IMR-90 (cell line): ENCODE measurements around the gene ZBTB44. TPM values are rescaled to one million over a fixed set of nuclear protein-coding genes. Genes with fewer than 3 reads are reported as not detected.

ENCODE experiments used
- ATAC-seq: fragments of 200-7000 bp; cut with Tn5 transposase; 2 replicates; pipeline ENCODE4 v1.9.1; 2020; ENCODE audit warnings: low read depth, mild to moderate bottlenecking, moderate library complexity
- BruUV-seq: library from RNA; stranded (reverse); fragments of 400-500 nt; replicated peaks from 2 replicates; lab custom pipeline; 2021; lab: Mats Ljungman, UMichigan
- CTCF ChIA-PET: fragments of 300-600 bp; formaldehyde crosslinking; extraction: SDS; loops from one replicate; lab custom pipeline; 2021; ENCODE audit warnings: antibody characterized with exemption; lab: Yijun Ruan, JAX
- POLR2A ChIA-PET: fragments of 300-600 bp; sonication (Branson Sonifier 250); formaldehyde crosslinking; loops from one replicate; lab custom pipeline; 2022; ENCODE audit warnings: antibody characterized with exemption; ENCODE audit not compliant: unreplicated experiment; lab: Charles Lee
- DNase-seq: peaks from one replicate; pipeline ENCODE4 v3.0.0; 2013
- H2AFZ ChIP-seq: replicated peaks from 2 replicates; pipeline ENCODE3; 2013; ENCODE audit warnings: low read length, mild to moderate bottlenecking; ENCODE audit not compliant: poor library complexity
- H2AK5ac ChIP-seq: 2 replicates; pipeline ENCODE4 v1.6.1; 2013; ENCODE audit warnings: low read depth, low read length, inconsistent platforms
- H2AK9ac ChIP-seq: replicated peaks from 2 replicates; pipeline ENCODE3; 2013; ENCODE audit warnings: mild to moderate bottlenecking, low read depth, low read length, moderate library complexity; ENCODE audit not compliant: poor library complexity
- H2BK120ac ChIP-seq: 2 replicates; pipeline ENCODE4 v1.6.1; 2013; ENCODE audit warnings: low read depth, low read length, inconsistent platforms
- H2BK15ac ChIP-seq: 3 replicates; pipeline ENCODE4 v1.6.1; 2013; ENCODE audit warnings: low read depth, low read length, inconsistent platforms
- H2BK20ac ChIP-seq: 2 replicates; pipeline ENCODE4 v1.6.1; 2013; ENCODE audit warnings: low read depth, mild to moderate bottlenecking, inconsistent platforms, low read length, moderate library complexity
- H2BK5ac ChIP-seq: 2 replicates; pipeline ENCODE4 v1.6.1; 2013; ENCODE audit warnings: mild to moderate bottlenecking, low read depth, low read length, inconsistent platforms; ENCODE audit not compliant: poor library complexity, severe bottlenecking
- H3K14ac ChIP-seq: replicated peaks from 2 replicates; pipeline ENCODE4 v1.6.1; 2013; ENCODE audit warnings: low read depth, low read length, inconsistent platforms
- H3K18ac ChIP-seq: 2 replicates; pipeline ENCODE4 v1.6.1; 2013; ENCODE audit warnings: low read depth, low read length, control low read depth
- H3K23ac ChIP-seq: 2 replicates; pipeline ENCODE4 v1.6.1; 2013; ENCODE audit warnings: low read depth, low read length, inconsistent platforms
- H3K27ac ChIP-seq: 2 replicates; pipeline ENCODE4 v1.5.1; 2013; ENCODE audit warnings: mild to moderate bottlenecking, control low read depth, low read length; ENCODE audit not compliant: insufficient read depth
- H3K27me3 ChIP-seq: 2 replicates; pipeline ENCODE4 v1.6.1; 2013; ENCODE audit warnings: low read length; ENCODE audit not compliant: control insufficient read depth, insufficient read depth
- H3K36me3 ChIP-seq: 2 replicates; pipeline ENCODE4 v1.6.1; 2013; ENCODE audit warnings: low read length, mixed read lengths; ENCODE audit not compliant: control insufficient read depth, insufficient read depth
- H3K4ac ChIP-seq: 2 replicates; pipeline ENCODE4 v1.6.1; 2013; ENCODE audit warnings: low read depth, low read length, inconsistent platforms
- H3K4me1 ChIP-seq: 2 replicates; pipeline ENCODE4 v1.6.1; 2013; ENCODE audit warnings: low read length, mixed read lengths; ENCODE audit not compliant: control insufficient read depth, insufficient read depth
- H3K4me2 ChIP-seq: 2 replicates; pipeline ENCODE4 v1.6.1; 2013; ENCODE audit warnings: low read depth, mild to moderate bottlenecking, control low read depth, low read length, moderate library complexity
- H3K4me3 ChIP-seq: 2 replicates; pipeline ENCODE4 v1.5.1; 2013; ENCODE audit warnings: low read depth, mild to moderate bottlenecking, control low read depth, low read length, moderate library complexity; ENCODE audit not compliant: insufficient read depth
- H3K56ac ChIP-seq: 2 replicates; pipeline ENCODE4 v1.6.1; 2013; ENCODE audit warnings: low read length, inconsistent platforms; ENCODE audit not compliant: insufficient read depth; ENCODE audit errors: extremely low read depth
- H3K79me1 ChIP-seq, 2 experiments: 2 replicates each; pipeline ENCODE4 v1.6.1; 2013; ENCODE audit warnings: low read length in 2 of 2, inconsistent platforms in 1 of 2, low read depth in 1 of 2
- H3K9ac ChIP-seq: 2 replicates; pipeline ENCODE4 v1.6.1; 2013; ENCODE audit warnings: low read depth, low read length, control low read depth
- H3K9me1 ChIP-seq: 2 replicates; pipeline ENCODE4 v1.6.1; 2013; ENCODE audit warnings: low read length, inconsistent platforms; ENCODE audit not compliant: insufficient read depth
- H3K9me3 ChIP-seq: 2 replicates; pipeline ENCODE4 v1.6.1; 2013; ENCODE audit warnings: low read length; ENCODE audit not compliant: control insufficient read depth, insufficient read depth
- H4K20me1 ChIP-seq: 2 replicates; pipeline ENCODE4 v1.6.1; 2013; ENCODE audit warnings: low read length, inconsistent platforms; ENCODE audit not compliant: insufficient read depth
- H4K5ac ChIP-seq: 2 replicates; pipeline ENCODE4 v1.6.1; 2013; ENCODE audit warnings: mild to moderate bottlenecking, low read depth, low read length, control low read depth
- H4K8ac ChIP-seq, 2 experiments: 2 replicates each; pipeline ENCODE4 v1.6.1; 2013; ENCODE audit warnings: low read depth in 2 of 2, low read length in 2 of 2, control low read depth in 1 of 2, inconsistent platforms in 1 of 2
- H4K91ac ChIP-seq: 2 replicates; pipeline ENCODE4 v1.6.1; 2013; ENCODE audit warnings: low read depth, low read length, inconsistent platforms; ENCODE audit not compliant: insufficient read depth
- BHLHE40 ChIP-seq: fragments of 150-350 bp; IDR thresholded peaks from 2 replicates; pipeline ENCODE4 v1.6.1; 2016; ENCODE audit warnings: mild to moderate bottlenecking, low read depth, low read length
- CEBPB ChIP-seq: IDR thresholded peaks from 2 replicates; pipeline ENCODE4 v1.6.1; 2012; ENCODE audit warnings: low read depth, low read length, improper control_type of control experiment
- FOS ChIP-seq: fragments of 150-350 bp; IDR thresholded peaks from 2 replicates; pipeline ENCODE4 v1.6.1; 2016; ENCODE audit warnings: low read depth, low read length
- MAFK ChIP-seq: IDR thresholded peaks from 2 replicates; pipeline ENCODE4 v1.6.1; 2012; ENCODE audit warnings: low read depth, low read length, improper control_type of control experiment
- MAZ ChIP-seq: IDR thresholded peaks from 2 replicates; pipeline ENCODE4 v1.6.1; 2012; ENCODE audit warnings: low read depth, mild to moderate bottlenecking, low read length, improper control_type of control experiment, moderate library complexity, borderline replicate concordance
- MXI1 ChIP-seq: IDR thresholded peaks from 2 replicates; pipeline ENCODE4 v1.6.1; 2012; ENCODE audit warnings: low read depth, mild to moderate bottlenecking, low read length, moderate library complexity, borderline replicate concordance
- POLR2A ChIP-seq: IDR thresholded peaks from 2 replicates; pipeline ENCODE4 v1.6.1; 2012; ENCODE audit warnings: mild to moderate bottlenecking, low read depth, low read length
- RAD21 ChIP-seq: IDR thresholded peaks from 2 replicates; pipeline ENCODE4 v1.6.1; 2012; ENCODE audit warnings: low read length, improper control_type of control experiment
- RCOR1 ChIP-seq: IDR thresholded peaks from 2 replicates; pipeline ENCODE4 v1.6.1; 2012; ENCODE audit warnings: mild to moderate bottlenecking, low read length, improper control_type of control experiment; ENCODE audit not compliant: insufficient replicate concordance
- RFX5 ChIP-seq: IDR thresholded peaks from 2 replicates; pipeline ENCODE4 v1.8.0; 2012; ENCODE audit warnings: low read depth, mild to moderate bottlenecking, low read length, moderate library complexity
- SMC3 ChIP-seq: fragments of 150-350 bp; IDR thresholded peaks from 2 replicates; pipeline ENCODE4 v1.6.1; 2016; ENCODE audit warnings: low read depth, mild to moderate bottlenecking, antibody characterized with exemption, low read length, moderate library complexity
- USF2 ChIP-seq: fragments of 150-350 bp; IDR thresholded peaks from 2 replicates; pipeline ENCODE4 v1.6.1; 2017; ENCODE audit warnings: mild to moderate bottlenecking, antibody characterized with exemption, low read length, low read depth
- WGBS, 2 experiments: methylation state at CpG; one replicate each; pipeline versions ENCODE4 v1.1.5 to v1.1.7; 2013; ENCODE audit warnings: missing lambda C conversion rate in 2 of 2; ENCODE audit not compliant: insufficient read length in 1 of 2; ENCODE audit errors: extremely low coverage in 2 of 2; 5-methylcytosine and 5-hydroxymethylcytosine counted together
- dilution Hi-C: fragments of 300-500 bp; cut with HindIII; formaldehyde crosslinking; loops from one replicate; pipeline ENCODE4 v1.14.3; 2018; ENCODE audit warnings: low sequenced_read_pairs; ENCODE audit not compliant: unreplicated experiment
- in situ Hi-C: fragments of 300-500 bp; cut with MboI; formaldehyde crosslinking; loops from 3 replicates; pipeline ENCODE4 v1.14.3; 2019; ENCODE audit warnings: low sequenced_read_pairs, inconsistent platforms, mixed read lengths
- intact Hi-C: fragments of 100-400 bp; cut with micrococcal nuclease; formaldehyde crosslinking; loops from 2 replicates; pipeline ENCODE4 v1.10.0; 2022
- polyA plus RNA-seq, 3 experiments: library from polyadenylated mRNA; depleted of rRNA; stranded (reverse); fragments of >200 nt; gene quantifications; 2 replicates each; pipeline ENCODE4 v1.2.3, GENCODE V29; 2012; ENCODE audit warnings: low replicate concordance in 1 of 3
- total RNA-seq: library from RNA; depleted of rRNA; stranded (reverse); fragments of >200 nt; gene quantifications from 2 replicates; pipeline ENCODE4 v1.2.3, GENCODE V29; 2012
- TF ChIP-seq, protein P1 (sequence below): conservative IDR thresholded peaks from 2 replicates; pipeline ENCODE4 v1.5.1; 2012; ENCODE audit warnings: mild to moderate bottlenecking, low read depth, low read length, improper control_type of control experiment

ZBTB44 gene
- total and polyA plus RNA-seq, 2 of the 4 experiments (the other 2 are of a cell fraction) = 6.9 to 23.3 TPM

GRCh38 chr11:130199792-130200191 lies 114.9 kb downstream of the ZBTB44 start:
- WGBS, 2 experiments = 87% methylated on average over 5 of the region's 12 CpGs; no CpG with 5 or more reads in 1 of the 2 experiments
- BruUV-seq = no TSS peak
- no peak for DNase-seq
- no peak for TF ChIP-seq USF2
- no peak for TF ChIP-seq SMC3
- TF ChIP-seq RCOR1 = no peak
- no peak for TF ChIP-seq MXI1
- TF ChIP-seq RAD21 = no peak
- TF ChIP-seq, protein P1, sequence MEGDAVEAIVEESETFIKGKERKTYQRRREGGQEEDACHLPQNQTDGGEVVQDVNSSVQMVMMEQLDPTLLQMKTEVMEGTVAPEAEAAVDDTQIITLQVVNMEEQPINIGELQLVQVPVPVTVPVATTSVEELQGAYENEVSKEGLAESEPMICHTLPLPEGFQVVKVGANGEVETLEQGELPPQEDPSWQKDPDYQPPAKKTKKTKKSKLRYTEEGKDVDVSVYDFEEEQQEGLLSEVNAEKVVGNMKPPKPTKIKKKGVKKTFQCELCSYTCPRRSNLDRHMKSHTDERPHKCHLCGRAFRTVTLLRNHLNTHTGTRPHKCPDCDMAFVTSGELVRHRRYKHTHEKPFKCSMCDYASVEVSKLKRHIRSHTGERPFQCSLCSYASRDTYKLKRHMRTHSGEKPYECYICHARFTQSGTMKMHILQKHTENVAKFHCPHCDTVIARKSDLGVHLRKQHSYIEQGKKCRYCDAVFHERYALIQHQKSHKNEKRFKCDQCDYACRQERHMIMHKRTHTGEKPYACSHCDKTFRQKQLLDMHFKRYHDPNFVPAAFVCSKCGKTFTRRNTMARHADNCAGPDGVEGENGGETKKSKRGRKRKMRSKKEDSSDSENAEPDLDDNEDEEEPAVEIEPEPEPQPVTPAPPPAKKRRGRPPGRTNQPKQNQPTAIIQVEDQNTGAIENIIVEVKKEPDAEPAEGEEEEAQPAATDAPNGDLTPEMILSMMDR = no peak
- TF ChIP-seq CEBPB = no peak
- TF ChIP-seq RFX5 = no peak
- TF ChIP-seq FOS = no peak
- no peak for TF ChIP-seq MAFK
- TF ChIP-seq MAZ = no peak
- TF ChIP-seq POLR2A = no peak
- no peak for TF ChIP-seq BHLHE40
- Histone ChIP-seq H2AFZ (peak overlapping the region; percentile 1), H2BK120ac (no peak overlapping the region), H3K18ac (no peak overlapping the region), H3K4me2 (no peak overlapping the region), H2BK20ac (no peak overlapping the region), H3K4ac (no peak overlapping the region), H3K9ac (no peak overlapping the region), H3K79me1 (no peaks in the 10 kb centered on the region), H2AK9ac (no peak overlapping the region), H4K20me1 (no peaks in the 10 kb centered on the region), H3K4me1 (no peaks in the 10 kb centered on the region), H2AK5ac (no peak overlapping the region), H2BK15ac (no peak overlapping the region), H3K14ac (no peak overlapping the region), H3K23ac (no peak overlapping the region), H3K27me3 (peaks cover 38% of the 10 kb centered on the region), H3K9me3 (peaks cover 5% of the 10 kb centered on the region; the same call in 1 of the 2 replicates), H3K27ac (no peak overlapping the region), H3K56ac (no peak overlapping the region), H2BK5ac (no peak overlapping the region), H3K9me1 (no peaks in the 10 kb centered on the region), H4K8ac (no peak overlapping the region), H4K5ac (no peak overlapping the region), H4K91ac (no peak overlapping the region), H3K4me3 (no peak overlapping the region), H3K36me3 (no peaks in the 10 kb centered on the region)
- ChIA-PET POLR2A (no interaction called here), CTCF (no interaction called here)
- ATAC-seq = no peak
- in situ Hi-C loops = loop anchor here (10.0 to 25.0 kb wide), 2 partner anchors 188 to 695 kb away; no protein-coding TSS in a partner anchor
- dilution Hi-C loops = no loop called here
- intact Hi-C loops = no loop called here
